NOMO-1 (cell line): ENCODE data around the gene CFC1.
"Not testable (repeated sequence)": the region's sequence is repeated elsewhere in the genome, so short reads cannot be mapped to it uniquely, and the experiment has no call there.

ENCODE experiments used
- DNase-seq, 2 experiments: peaks; one replicate each; lab custom pipeline; 2025; ENCODE audit not compliant: unreplicated experiment in 2 of 2; lab: John Stamatoyannopoulos, UW

CFC1 gene

DNA sequence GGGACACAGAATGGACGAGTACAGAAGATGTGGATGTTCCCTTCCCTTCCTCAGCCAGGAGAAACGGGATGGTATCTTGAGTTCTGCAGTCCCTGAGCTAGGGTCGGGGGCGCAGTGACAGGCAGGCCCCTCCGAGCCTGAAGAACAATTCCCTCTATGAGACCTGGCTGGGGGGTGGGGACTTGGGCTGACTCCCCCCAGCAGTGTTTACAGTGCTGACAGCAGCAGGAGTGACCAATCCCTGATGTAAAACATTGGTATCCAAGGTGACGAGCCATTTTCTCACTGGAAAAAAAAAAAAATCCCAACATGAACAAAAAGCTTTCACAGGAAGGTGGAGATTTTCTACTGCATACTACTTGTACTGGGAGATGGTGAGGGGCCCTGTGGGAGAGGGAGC lies at the start of gene CFC1:
TSS of gene CFC1 (minus strand) at position 183 of the 400 bp plus-strand sequence. CDS start 288 bp downstream, outside the sequence.
- DNase-seq = not testable (repeated sequence)

DNA sequence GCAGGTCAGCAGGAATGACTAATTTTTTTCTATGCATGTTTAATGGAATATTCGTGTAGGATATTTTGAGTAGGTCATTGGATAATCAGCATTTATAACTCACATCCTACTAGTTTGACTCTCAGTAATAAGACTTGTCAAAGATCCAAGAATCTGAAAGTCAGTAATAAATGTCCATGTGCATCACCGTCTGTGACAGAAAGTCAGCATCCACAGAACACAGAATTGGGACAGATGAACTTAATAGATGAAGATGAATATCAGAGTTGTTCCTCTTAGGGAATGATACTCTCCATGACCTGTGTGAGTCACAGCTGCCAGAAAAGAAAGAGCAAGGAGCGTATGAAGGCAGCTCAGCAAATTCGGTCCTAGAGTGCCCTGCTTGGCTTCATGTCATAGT lies 42.3 kb upstream of the CFC1 start:
- DNase-seq = not testable (repeated sequence)

DNA sequence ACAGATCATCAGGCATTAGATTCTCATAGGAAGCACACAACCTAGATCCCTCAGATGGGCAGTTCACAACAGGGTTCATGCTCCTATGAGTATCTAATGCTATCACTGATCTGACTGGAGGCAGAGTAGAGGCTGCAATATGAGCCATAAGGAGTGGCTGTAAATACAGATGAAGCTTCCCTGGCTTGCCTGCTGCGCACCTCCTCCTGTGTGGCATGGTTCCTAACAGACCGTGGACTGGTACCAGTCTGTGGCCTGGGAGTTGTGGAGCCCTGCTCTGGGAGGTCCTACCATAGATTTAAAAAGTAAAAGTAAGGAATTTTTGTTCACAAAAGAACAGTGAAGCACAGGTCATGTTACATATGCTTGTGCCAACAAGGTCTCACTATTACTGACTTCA lies 39.6 kb upstream of the CFC1 start:
- DNase-seq = not testable (repeated sequence)

DNA sequence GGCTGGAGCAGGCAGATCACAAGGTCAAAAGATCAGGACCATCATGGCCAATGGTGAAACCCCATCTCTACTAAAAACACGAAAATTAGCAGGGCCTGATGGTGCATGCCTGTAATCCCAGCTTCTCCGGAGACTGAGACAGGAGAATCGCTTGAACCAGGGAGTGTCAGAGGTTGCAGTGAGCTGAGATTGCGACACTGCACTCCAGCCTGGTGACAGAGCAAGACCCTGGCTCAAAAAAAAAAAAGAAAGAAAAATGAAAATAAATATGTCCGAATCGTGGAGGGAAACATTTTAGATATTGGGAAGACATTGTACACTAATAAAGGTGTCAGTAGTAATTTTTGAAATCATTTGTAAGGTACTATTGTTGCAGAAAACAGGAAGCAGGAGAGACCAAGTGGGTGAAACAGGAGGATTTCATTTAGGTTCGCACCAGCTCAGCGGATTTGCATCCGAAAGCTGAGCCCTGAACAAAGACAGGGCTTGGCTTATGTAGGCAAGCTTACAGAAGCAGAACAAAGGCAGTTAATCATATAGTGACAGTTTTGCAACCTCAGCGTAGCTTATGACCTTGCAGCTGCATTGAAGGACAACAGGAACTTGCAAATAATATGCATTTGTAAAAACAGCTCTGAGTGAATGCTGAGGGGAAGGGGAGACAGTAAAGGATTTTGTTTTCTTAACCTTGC lies 29.6 kb upstream of the CFC1 start:
- DNase-seq = not testable (repeated sequence)

DNA sequence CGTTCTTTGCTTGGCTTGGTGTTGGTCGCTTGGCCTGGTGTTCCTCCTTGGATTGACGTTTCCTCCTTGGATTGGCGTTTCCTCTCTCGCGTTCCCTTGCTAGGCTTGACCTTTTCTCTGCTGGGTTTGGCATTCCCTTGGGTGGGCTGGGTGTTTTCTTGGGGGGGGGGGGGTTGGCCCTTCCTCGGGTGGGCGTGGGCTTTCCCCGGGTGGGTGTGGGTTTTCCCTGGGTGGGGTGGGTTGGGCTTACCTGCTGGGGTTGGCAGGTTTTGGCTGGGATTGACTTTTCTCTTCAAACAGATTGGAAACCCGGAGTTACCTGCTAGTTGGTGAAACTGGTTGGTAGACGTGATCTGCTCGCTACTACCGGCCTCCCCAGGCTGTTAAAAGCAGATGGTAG lies 11.8 kb upstream of the CFC1 start, which contains the start of gene POTEJ:
TSS of gene POTEJ (plus strand) at position 301 of the 400 bp plus-strand sequence. CDS start at position 394, 93 bp downstream.
- DNase-seq = not testable (repeated sequence)

DNA sequence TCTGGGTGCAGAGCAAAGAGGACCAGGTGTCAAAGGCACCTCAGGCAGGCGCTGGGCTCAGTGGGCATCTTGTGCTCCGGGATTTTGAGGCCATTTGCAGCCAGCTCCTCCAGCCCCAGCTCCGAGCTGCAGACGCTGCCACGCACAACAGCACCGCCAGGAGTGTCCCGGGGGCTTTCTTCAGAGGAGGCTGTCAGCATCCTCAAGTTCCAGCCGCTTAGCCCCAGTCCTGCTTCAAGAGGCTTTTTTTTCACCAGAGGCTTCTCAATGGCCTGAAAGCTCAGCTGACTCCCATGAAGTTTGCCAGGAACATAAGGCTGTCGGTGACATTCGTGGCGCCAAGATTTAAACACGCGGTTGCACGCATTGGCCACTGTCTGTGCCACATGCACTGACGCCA lies 11.1 kb upstream of the CFC1 start:
- not testable (repeated sequence) for DNase-seq

DNA sequence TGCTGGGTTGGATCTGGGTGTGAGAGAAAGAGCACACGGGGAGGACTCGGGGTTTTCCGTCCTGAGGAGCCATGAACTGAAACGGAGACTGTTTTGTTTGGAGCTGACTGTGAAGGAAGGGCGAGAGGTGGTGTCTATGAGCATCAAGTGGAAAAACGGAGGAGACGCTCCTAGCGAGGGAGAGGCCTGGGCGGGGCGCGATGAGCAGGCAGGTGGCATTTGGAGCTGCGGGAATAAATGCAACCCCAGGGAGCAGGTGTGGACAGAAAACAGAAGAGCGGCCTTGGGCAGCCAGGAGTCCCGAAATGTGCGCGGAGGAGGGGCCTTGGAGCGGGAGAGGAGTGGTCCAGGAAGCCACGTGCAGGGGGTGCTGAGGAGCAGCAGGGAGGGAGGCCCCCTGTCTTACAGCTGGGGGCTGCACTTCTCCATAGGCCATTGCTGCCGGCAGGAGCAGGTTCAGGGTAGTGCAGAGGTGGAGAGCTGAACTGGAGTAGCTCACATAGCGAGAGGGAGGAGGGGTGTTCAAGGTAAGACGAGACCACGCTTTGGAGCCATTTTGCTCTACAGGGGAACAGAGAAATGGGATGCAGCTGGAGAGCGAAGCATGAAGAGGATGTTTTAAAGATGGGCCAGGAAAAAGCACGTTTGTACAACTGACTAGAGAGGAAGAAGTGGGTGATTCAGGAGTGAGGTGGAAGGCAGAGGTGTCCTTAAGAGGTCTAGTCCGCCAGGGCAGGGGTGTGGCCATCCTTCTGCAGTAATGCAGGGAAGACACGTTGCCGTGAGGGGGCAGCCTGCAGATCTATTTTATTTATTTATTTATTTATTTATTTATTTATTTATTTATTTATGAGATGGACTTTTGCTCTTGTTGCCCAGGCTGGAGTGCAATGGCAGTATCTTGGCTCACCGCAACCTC lies 9.9 kb upstream of the CFC1 start:
- not testable (repeated sequence) for DNase-seq

DNA sequence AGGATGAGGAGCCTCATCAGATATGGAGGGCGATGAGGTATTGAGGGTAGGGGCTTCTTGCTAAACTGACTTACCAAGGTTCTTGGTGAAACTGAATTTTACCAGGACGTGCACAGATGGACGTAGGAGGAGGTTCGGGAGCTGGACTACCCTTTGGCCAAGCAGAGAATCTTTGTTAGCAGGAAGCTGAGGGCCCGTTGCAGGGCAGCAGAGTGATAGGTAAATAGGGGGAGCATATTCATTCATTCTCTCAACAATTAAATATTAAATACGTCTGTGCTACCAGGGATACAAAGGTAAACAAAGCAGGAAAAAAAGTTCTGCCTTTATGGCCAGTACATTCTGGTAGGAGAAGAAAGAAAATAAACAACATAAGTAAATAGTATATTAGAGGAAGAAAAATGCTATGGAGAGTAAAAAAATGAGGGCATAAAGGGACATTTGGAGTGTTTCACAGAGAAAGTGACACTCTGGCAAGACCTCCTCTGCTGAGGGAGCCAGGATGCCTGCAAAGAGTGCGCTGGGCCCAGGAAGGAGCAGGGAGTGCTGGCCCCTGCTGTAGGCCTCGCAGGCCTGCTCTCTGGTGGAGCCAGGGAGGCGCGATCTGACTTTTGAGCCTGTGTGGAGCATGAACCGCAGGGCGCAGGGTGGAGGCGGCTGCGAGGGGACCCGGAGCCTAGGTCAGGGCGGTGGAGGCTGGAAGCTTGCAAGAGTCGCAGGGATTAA lies 9.1 kb upstream of the CFC1 start:
- DNase-seq = not testable (repeated sequence)

DNA sequence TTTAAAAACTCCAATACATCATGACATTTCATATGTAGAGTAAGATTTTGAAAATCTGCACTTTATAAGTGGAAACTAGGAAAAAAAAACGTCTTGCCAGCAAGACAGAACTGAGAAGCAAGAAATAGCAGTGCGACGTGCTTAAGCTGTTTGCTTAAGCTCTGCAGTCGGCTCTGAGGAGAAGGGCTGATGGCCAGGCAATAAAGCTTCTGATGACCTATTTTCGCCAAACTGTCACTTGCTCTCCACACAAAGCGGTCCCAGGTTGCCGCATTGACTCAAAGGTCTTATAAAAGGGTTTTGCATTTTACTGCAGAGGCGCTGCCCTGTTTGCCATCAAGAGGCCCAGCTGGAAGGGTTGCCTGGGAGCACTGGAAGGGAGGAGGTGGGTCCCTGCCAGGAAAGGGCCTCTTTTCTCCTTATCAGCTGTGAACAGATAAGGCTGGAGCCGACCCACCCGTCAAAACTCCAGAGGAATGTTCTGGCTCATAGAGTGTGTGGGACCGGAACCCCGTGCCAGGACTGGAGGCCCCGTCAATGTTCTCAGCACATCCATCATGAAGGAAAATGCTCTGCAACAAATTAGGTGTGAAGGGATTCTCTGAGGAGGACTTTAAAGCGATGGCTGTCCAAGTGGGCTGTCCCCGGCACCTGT lies 2.4 kb upstream of the CFC1 start:
- not testable (repeated sequence) for DNase-seq

DNA sequence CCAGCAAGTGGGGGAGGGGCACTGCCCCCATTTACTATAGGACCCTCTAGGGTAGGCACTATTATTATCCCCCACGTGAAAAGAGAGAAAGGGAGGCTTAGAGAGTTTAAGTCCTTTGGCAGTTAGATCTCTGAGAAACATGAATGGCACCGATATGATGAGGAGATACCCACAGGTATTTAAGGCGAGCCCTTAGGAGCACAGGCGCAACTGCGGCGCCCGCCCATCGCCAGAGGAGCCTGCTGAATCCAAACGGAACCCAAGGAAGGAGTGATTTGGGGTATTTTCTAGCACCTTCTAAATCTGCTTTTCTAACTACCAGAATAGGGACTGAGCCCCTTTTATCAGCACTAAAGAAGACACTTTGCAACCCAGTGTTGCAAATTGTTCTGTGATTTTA lies 551 bp upstream of the CFC1 start:
- DNase-seq = not testable (repeated sequence)

DNA sequence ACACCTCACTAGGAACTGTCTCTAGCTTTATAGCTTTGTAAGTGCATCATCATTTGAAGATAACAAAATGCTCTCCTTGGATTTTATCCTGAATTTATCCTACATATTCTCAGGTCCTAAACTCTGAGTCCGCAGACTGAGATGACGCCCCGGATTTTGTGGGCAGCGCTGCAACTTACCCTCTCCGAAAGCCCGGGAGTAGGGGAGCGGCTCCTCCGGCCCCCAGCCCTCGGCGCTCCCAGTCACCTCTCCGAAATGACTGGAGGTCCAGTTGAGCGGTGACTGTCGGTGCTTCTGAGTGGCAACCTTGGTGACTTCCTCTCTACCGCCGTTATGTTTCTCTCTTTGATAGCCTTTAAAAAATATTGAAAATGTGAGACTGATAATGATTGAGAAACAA lies 912 bp downstream of the CFC1 start:
- DNase-seq = not testable (repeated sequence)

DNA sequence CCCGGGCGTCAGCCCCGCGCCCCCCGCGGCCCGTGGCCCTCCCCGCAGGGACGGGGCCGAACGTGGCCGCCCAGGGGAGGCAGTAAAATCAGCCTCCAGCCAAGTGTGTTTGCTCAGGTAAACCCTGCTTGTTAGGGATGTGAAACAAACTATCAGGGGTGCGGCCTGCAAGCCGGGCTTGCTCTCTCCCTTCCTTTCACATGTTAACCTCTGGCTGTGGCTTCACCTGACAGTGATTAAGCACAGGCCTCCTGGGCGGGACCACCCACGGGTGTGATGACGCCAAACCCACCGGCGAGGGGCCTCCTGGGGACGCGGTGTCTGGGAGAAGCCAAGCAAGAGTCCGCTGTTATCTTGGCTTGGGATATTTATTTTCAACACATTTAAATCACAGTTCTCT lies 1.4 kb downstream of the CFC1 start:
- DNase-seq = not testable (repeated sequence)

DNA sequence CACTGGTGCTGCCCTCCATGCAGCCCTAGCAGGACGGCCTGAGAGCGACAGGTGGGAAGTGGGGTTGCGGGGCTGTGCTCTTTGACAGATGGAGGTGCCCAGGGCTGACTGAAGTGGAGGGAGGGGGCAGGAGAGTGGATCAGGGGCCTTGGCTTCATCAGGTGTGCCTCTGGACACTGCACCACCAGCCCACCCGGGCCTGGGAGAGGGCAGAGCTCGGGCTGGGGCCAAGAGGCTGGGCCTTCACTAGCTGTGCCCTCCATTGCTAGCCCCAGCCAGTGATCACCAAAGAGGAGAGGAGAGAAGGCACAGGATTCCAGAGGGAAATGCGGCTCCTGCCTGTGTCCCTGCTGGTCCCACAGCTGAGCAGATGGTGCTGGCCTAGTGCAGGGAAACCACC lies 2.6 kb downstream of the CFC1 start:
- DNase-seq = not testable (repeated sequence)

DNA sequence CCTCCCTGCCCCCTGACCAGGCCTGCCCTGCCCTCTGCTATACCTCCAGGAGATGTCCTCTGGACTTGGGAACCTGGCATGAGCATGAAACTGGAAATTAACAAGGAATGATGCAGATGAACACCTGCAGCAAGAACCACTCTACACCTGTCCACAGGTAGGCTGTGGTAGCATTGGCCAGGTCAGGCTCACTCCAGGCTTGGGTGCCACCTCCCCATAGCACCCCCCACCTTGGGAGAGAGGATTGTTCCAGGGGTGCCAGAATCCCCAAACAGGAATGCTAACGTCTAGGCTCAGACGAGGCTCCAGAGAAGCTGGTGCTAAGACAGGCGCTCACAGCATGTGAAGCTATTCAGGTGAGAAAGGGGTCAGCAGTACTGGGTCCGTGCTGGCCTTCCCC lies 5.4 kb downstream of the CFC1 start:
- not testable (repeated sequence) for DNase-seq

DNA sequence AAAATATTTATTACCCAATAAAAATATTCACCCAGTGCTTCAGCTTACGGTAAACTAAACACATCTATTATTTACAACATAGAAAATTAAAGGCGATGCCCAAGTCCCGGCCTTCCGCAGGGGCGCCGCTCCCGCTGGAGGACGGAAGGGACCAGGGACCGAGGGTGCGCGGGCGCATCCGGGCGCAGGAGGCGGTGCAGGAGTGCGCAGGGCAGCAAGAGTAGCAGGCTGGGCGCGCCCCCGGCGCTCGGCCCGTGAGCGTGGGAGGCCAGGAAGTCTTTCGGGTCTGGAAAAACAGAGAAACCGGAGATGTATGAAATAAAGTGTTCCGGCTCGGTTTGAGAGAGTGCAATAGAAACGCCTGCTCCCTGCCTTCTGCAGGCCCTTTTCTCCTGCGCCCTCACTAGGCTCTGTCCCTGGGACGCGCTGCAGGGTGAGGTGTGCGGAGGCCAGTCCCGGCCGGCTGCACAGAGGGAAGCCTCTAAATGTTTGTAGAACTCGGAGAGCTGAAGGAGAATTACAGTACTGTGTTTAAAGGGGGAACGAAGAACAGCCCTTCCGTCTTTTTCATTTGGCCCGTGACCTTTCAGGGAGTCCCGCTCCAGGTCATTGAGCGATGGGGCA lies 6.5 kb downstream of the CFC1 start:
- DNase-seq = not testable (repeated sequence)

DNA sequence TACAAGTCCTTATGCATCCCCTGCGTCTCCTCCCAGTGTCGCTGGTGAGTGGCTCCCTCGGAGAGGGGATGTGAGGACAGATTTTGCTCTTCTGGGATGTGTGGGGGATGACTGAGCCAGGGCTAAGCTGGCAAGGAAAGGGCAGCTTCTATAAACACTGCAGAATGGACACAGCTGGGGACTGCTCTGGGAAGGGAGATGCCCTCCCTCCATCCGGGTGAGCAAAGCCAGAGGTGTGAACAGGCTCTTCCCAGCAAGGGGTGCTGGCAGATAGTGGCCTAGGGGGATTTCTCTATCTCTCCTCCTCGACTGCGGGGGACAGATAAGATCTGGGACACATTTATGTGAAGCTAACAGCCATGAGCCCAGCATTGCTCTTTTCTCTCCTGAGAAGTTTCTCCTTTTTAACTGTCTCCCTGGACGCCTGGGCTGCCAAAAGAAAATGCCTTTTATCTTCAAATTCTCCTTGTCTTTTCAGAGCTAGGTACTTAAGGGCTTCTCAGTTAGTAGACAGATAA lies 8.5 kb downstream of the CFC1 start:
- DNase-seq = not testable (repeated sequence)

DNA sequence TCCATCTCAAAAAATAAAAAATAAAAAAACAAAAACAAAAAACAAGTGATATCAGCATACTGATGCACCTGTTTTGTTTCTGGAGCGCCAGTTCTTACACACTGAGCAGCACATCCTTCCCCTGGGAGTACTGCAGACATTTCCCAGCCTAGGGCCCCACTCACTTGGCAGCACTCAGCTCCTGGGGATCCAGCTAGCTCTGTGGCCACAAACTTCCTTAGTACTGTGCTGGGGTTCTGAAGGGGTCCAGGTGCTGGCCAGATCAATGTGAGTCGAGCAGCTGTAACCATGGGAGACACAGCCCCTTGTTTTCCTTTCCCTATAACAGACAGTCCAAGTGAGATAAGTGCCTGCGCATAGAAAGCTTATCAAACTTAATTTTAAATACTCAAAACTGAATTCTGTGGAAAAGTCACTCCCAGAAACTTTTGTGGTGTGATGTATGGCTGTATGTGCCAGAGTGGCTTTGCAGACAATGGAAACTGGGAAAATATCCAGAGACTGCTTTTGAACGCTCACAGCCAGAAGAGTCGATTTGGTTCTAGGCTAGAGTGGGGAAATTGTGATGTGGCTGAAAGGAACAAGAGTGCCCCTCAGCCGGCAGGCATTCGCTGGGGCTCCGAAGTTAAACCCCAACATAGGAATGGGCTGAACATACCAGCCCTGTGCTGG lies 9.1 kb downstream of the CFC1 start:
- not testable (repeated sequence) for DNase-seq

DNA sequence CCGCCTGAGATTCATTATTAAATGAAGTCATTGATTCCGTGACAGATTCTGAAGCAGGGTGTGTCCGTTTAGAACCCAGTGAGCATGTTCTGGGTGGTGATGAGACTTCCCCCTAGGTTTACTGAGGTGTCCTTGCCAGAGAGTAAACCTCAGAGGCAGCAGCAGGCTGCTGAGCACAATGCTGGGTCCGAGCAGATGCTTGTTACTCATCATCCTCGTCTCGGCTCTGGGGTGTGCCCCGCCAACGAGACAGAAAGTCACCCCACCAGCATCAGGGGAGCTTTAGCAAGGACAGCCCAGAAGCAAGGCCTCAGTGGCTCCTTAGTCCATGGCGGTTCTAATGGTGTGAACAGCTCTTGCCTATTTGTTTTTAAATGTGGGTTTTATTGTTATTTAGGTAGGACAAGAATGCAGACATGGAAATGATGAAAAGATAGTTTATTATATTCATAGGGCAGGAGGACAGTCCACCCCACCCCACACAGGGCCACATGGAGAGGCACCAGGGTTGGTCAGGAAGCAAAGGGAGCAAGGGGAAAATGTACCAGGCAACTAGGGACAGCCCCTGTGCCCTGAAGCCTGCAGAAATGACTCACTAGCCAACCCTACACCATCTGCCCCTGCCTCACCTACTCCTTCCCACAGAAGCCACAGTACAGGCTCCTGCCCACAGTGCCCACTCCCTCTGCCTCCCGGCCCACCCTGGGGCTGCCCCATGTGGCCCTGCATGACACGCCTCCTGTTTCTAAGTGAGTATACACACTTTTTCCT lies 10.5 kb downstream of the CFC1 start:
- DNase-seq = not testable (repeated sequence)
